Suprapubic skin (tissue), 3 donors: ENCODE results near the gene PSMD13.

Experiments used
- EP300 ChIP-seq: sonication (generic); formaldehyde crosslinking; IDR thresholded peaks from one replicate; pipeline ENCODE4 v1.6.1; 2017; ENCODE audit warnings: antibody characterized with exemption
- TF ChIP-seq, protein P1 (sequence below), 2 donors: fragments of 200-600 bp in 1 of 2; fragments of 450-650 bp in 1 of 2; sonication (generic) in 1 of 2; IDR thresholded peaks; one replicate each; pipeline ENCODE4 v1.5.1; 2016 to 2019; ENCODE audit warnings: antibody characterized with exemption in 2 of 2, mild to moderate bottlenecking in 1 of 2, moderate library complexity in 1 of 2

DNA sequence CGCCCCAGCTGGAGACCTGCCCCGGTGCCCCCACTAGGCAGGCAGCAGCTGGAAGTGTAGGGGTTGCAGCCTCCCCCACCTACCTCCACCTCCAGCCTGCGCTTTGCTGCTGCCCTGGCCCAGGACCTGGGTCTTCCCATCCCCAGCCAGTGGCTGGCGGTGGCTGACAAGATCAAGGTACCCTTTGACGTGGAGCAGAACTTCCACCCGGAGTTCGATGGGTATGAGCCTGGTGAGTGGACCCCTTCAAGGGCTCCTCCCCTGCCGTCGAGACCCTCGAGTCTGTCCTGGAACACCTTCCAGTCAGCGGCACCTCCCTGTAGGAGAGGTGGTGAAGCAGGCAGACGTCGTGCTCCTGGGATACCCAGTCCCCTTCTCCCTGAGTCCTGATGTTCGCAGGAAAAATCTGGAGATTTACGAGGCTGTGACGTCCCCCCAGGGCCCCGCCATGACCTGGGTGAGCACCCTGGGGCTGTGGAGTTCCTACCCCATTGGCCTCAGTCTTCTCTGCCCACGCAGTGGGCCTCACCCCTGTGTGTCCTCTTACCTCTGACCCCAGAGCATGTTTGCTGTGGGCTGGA is 56.6 kb downstream of the PSMD13 start:
- TF ChIP-seq, protein P1, sequence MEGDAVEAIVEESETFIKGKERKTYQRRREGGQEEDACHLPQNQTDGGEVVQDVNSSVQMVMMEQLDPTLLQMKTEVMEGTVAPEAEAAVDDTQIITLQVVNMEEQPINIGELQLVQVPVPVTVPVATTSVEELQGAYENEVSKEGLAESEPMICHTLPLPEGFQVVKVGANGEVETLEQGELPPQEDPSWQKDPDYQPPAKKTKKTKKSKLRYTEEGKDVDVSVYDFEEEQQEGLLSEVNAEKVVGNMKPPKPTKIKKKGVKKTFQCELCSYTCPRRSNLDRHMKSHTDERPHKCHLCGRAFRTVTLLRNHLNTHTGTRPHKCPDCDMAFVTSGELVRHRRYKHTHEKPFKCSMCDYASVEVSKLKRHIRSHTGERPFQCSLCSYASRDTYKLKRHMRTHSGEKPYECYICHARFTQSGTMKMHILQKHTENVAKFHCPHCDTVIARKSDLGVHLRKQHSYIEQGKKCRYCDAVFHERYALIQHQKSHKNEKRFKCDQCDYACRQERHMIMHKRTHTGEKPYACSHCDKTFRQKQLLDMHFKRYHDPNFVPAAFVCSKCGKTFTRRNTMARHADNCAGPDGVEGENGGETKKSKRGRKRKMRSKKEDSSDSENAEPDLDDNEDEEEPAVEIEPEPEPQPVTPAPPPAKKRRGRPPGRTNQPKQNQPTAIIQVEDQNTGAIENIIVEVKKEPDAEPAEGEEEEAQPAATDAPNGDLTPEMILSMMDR (IDR thresholded peaks at IDR 0.05) = no peak
- no peak for TF ChIP-seq EP300
